GM10266 (cell line): ENCODE measurements around the gene CCNF.

ENCODE experiments used
- DNase-seq: peaks from one replicate; pipeline ENCODE4 v3.0.0; 2012; ENCODE audit errors: extremely low spot score
- CTCF ChIP-seq: IDR thresholded peaks from 2 replicates; pipeline ENCODE4 v1.5.1; 2012; ENCODE audit warnings: mild to moderate bottlenecking, low read depth; ENCODE audit not compliant: control insufficient read depth, insufficient read depth; ENCODE audit errors: missing control alignments

Gene CCNF

DNA sequence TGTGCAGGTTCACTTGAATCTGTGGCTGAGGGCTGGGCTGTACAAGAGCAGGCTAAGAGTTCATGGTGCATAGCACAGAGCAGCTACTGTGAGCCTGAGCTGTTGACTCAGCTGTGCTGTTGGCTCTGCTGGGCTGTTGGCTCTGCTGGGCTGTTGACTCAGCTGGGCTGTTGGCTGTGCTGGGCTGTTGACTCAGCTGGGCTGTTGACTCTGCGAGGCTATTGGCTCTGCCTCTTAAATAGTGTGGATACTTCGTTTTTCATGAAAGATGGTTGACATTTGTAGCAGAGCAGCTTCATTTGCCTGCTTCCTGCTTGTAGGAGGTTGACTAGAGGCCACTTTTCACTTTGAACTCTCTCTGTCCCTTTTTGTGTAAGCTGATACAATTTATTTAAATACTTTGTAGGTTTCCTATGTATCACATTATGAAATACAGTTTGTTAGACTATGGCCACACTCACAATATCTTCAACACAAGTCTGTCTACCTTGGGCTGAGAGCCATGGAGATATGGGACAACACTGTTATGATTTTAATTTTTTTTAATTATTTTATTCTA is 40.3 kb upstream of the CCNF start:
- TF ChIP-seq CTCF: no peak
- DNase-seq: no peak

- DNase-seq: no peak
- TF ChIP-seq CTCF: no peak
These were observed 37.2 kb upstream of the CCNF start for GRCh38 chr16:2392025-2392424.

- no peak for TF ChIP-seq CTCF
- no peak for DNase-seq
These were observed 30.7 kb upstream of the CCNF start for GRCh38 chr16:2398520-2398919.

DNA sequence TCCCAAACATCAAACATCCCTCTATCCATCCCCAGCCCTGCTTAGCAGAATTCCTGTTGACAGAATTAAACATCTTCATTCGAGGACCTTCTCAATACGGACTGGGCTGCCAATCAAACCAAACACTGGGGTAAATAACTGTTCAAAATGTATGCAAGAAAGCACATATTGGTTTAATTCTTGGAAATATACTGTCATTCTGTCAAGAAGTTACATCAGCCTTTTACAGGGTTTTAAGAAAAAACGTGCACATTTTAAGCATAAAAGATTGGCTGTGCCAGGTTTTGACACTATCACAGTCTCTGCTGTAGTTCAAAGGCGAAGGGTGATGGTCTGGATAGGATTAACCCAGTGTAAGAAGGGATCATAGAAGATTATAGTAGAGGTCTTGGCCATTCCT is 25.1 kb upstream of the CCNF start:
- no peak for TF ChIP-seq CTCF
- no peak for DNase-seq

DNA sequence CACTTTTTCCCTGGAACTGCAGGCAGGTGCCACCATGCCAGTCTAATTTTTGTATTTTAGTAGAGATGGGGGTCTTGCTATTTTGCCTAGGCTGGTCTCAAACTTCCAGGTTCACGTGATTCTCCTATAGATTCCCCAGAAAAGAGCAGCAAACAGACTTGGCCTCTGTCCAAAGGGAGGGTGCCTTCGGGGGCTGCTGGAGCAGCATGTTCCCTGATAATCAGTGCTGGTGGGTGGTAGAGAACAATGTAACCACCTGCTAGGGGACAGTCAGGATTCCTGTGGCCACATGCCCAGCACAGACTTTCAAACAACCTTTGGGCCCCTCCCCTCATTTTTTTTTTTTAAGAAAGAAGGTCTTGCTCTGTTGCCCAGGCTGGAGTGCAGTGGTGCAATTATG is 14.2 kb upstream of the CCNF start:
- no peak for TF ChIP-seq CTCF
- no peak for DNase-seq

- no peak for DNase-seq
- TF ChIP-seq CTCF: no peak
These were observed 9.2 kb upstream of the CCNF start for GRCh38 chr16:2420035-2420434.

- no peak for TF ChIP-seq CTCF
- DNase-seq: no peak
These were observed 7.0 kb upstream of the CCNF start for GRCh38 chr16:2422123-2422867.
